GM18511 (cell line): ENCODE results near the gene CACNA2D3.

Source experiments
- ATAC-seq: cut with Tn5 transposase; IDR thresholded peaks from one replicate; pipeline ENCODE4 v1.9.1; 2021; ENCODE audit warnings: mild to moderate bottlenecking, moderate library complexity; ENCODE audit not compliant: unreplicated experiment

CACNA2D3 gene

DNA sequence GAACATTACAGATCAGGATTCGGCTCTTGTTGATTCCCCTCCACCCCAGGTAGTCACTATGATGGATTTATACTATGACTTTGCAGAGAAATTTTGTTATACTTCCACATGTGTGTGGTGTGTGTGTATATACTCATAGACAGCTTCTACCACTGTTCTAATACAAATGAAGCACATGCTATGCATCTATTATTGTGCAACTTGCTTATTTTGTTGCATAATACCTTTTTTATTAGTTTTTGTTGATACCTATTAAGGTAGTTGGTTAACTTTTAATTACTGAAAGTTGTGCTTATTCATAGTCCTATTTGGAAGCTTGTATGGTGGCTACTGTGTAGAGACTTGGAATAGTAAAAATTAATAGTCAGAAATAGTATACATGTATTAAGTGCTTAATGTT lies 140.6 kb downstream of the CACNA2D3 start:
- no peak for ATAC-seq

DNA sequence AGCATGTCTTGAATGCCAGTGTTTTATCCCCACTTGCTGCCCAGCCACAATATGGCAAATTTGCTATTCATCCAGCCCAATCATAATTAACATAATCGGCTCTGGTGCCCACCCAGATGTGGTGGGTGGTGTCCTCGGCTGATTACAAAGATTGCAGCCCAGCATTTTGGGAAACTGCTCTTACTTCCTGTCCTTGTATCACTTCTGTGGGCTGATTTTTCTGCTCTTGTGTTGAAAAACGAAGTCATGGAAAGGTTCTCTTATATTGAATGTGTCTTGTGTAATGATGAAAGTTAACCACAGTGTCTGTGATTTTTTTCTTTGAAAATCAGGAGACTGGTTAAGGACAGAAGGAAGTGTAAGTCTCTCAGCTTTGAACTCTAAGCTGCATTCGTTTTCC lies 141.7 kb downstream of the CACNA2D3 start:
- ATAC-seq = no peak

DNA sequence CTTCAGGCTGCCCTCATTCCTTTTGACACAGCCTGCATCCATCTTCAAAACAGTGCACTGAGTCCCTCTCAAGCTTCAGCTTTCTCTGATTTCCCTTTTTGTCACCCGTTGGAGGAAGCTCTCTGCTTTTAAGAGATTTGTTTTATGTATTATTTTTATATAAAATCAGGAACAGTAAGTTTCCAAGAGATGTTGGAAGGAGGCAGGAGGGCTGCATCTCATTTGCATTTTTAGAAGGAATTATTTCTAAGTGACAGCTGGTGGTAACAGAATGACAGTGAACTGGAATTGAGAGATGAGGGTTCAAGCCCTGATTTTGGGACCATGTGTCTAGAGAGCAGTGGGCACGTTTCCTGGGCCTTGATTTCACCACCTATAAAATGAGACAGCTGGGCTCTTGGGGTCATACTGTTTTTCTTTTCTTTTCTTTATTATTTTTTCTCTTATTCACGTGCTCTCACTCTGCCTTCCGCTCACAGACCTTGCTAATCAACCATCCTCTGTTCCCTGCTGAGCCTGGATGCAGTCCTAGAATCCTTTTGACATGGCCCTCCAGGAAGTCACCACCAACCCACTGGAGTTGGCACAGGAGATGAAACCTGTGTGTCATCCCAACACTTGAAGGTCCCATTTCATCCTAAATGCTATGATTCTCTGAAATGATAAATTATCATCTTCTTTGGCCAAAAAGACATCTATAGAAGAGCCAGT lies 148.6 kb downstream of the CACNA2D3 start:
- no peak for ATAC-seq

DNA sequence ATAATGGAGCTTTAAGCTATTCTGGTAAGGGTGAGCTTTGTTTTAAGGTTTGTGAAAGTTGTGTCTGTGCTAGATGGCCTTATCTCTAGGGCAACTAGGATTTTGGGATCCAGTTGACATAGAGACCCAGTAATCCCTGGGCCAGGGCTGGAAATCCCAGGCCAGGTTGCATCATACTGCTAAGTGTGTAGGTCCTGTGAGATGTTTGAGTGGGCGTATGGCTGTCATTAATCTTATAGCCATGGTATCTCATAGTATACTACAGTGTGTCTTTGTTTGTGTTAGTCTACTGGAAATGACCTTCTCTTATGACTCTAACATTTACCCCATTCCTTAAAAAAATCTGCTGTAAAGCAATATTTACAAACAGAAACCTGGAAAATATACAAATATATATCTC lies 151.4 kb downstream of the CACNA2D3 start:
- no peak for ATAC-seq

DNA sequence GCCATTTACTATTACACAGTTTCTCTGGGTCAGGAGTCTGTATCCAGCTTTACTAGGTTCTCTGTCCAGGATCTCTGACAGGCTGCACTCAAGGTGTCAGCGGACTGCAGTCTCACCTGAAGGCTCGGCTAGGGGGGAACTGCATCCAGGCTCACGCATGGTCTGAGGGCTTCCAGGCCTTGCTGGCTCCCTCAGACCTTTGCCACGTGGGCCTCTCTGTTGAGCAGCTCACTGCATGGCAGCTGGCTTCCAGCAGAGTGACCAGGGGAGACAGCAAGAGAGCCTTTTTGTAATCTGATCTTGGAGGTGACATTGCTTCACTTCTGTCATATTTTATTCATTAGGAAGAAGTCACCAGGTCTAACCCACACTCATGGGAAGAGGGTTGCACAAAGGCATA lies 152.3 kb downstream of the CACNA2D3 start:
- no peak for ATAC-seq

DNA sequence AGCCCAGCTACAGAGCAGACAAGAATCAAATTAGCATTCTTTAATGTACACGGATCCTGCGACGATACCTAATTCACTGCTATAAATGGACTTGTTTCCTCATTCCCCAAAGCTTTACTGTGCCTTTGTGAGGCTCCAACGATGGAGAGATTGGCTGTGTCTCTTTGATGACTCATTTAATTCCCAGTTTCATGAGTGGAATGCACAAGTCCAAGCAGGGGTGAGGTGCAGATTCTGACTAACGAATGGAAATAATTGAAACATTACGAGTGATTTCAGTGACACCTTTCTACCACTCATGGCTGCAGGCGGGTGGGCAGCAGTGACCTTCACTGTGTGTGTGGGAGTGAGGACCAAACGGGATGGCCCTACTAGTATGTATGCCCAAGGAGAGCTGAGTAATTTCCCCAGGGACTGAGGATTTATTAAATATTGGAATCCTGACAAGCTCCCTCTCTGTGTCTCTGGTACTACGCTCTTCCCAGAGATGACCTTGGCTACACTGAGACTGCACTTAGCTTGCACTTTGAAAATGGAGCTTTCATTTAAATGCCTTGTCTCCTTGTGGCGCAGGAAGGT lies 156.7 kb downstream of the CACNA2D3 start:
- no peak for ATAC-seq

DNA sequence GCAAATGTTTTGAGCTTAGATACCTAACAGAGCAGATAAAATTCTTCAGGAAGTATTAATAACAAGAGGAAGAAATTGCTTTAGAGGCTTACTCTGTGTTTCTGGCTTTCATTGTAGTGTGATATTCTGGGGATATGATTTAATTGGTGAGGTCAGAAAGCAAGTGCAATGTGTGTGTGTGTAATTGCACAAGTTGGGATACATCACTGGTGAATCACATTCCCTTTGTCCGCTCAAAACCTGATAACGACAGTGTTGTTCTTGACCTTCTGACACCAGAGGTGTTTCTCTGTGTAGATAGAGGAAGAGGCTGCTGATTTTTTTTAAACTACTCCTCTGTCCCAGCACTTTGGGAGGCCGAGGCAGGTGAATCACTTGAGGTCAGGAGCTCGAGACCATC lies 161.1 kb downstream of the CACNA2D3 start:
- ATAC-seq = no peak

DNA sequence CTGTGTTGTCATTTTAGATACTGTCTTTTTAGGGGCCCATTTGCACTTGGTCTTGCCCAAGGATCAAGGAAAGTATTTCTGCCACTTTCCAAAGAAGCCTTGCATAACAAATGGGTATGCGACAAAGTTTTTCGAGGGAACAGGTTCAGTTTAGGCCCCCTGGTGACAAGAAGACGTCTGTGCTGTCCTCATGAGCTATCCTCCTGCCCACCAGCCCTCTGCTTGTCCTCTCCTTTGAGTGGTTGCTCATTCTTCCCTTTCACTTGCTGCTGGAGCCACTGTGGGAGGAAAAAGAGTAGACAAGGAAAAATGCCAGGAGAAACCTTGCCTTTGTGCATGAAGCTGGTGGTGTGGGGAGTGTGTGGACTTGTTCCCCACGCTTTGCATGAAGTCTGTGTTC lies 171.9 kb downstream of the CACNA2D3 start:
- no peak for ATAC-seq

DNA sequence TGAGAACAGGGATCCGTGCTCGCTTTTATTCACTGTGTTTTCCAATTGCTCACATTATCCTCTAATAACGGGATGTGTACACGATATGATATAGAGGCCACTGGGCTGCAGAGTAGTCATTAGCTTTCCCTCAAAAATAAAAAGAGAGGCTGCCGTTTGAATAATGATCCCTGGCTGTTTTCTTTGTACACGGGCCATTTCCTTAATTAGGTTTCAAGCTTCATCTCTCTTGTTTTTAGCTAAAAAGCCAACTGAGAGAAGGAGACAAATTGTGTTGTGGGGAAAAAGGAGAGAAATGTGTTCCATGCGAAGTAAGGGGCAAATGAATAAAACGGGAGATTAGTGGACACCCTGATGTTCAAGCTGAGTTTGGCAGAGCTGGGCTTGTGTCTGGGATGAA lies 174.2 kb downstream of the CACNA2D3 start:
- ATAC-seq = no peak

DNA sequence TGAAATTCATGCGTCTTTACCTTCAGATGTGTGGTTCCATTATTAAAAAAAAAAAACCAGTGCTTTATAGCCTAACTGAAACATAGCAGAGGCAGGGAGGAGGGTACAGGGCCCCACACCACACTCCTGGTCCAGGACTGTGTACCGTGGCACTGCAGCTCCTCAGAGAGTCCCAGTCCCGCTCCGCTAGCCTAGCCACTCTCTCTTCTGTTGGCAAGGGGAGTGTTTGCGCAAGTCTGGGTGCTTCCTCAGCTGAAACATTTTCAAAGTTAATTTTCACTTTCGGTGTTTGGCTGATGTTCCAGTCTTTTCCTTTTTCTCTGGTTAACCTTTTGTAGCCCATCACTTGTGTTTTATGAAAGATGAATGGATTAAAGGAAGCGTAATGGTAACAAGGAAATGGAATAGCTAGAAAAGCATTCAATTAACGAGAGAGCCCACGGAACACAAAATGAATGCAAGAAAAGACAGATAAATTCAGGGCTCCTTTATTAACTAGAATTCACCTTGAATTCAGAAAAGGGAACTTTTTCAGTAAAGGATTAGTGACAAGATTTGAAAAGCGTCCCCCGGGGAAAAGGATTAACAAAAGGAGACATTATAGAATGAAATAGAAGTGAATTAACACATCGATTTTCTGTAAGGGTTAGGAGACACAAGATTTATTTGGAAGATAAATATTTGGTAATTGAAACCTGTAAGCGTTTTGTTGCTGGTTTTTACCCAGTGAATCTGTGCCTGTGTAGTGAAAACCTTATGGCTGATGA lies 177.0 kb downstream of the CACNA2D3 start:
- ATAC-seq = no peak

DNA sequence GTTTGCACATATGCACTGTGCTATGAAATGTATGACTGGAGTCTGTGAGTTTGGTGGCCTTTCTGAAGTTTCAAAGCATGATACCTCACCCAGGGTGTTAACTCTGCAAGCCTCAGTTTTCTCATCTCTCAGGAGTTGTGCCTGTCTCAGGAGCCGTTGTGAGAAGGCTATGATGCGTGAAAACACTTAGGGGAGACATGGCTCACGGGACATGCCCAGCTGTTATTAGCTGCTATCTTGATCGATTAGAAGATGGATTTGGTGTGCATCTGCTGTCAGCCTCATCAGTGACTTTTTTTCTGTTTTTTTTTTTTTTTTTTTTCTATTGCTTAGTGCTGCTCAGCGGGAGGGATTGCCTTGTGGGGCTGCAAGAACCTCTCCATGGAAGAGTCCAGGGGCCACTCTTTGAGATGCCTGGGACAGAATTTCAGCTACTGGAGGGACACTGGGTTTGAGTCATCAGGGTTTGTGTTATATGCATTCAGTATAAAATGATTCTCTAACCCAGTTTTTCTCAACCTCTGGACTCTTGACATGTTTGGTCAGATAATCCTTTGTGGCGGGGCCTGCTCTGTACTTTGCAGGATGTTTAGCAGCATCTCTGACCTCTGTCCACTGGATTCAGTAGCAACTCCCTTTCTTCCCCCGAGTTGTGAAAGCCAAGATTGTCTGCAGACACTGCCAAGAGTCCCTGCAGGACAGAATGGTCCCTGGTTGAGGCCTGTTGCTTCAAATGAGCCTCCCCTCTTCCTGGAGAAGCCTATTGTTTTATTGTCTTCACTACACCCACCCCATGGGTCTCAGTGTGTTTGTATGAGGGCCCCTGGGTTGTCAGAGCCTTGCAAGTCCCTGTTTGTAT lies 181.4 kb downstream of the CACNA2D3 start:
- no peak for ATAC-seq

DNA sequence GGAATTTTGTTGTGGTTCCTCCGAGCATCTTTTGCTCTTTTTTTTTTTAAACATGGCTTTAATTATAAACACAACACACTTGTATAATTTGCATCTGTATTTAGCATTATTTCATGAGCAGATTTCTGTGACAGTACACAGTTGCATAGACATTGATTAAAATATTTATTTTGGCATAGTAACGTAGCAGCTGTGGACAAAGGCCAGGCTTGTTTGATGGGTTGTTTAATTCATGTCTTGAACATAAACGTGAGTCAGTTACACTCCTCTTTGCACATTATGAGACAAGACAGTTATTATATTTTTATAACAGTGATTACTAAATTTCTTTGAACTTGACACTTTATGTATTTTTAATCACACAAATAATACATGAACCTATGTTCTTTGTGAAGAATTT lies 182.5 kb downstream of the CACNA2D3 start:
- ATAC-seq = no peak

DNA sequence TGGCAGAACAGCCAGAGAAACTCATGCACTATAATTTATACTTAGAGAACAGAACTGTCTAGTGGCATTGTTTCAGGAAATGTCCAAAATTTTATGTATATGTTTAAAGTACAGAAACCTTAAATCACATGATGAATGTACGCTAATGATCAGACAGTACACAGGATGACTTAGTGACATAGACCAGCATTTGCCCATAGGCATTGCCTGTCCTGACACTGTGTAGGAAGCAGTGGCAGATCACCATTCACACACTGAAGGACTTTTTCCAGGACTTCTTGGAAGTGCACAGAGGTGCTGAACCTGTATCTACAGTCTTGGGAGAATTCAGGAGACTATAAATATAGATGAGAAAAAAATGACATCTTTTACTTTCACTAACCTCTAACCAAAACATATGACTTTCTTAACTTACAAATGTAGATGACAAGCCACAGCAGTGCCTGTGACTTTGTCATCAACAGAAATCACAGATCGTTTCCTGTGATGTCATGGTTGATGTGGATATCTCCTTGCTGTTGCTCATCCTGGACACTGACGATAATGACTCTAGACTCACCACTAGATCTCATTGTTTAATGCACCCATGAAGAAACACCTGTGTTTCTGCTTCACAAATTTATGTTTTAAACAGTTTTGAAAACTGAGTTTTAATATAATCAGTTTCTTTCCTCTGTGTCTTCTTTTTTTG lies 183.2 kb downstream of the CACNA2D3 start:
- no peak for ATAC-seq

DNA sequence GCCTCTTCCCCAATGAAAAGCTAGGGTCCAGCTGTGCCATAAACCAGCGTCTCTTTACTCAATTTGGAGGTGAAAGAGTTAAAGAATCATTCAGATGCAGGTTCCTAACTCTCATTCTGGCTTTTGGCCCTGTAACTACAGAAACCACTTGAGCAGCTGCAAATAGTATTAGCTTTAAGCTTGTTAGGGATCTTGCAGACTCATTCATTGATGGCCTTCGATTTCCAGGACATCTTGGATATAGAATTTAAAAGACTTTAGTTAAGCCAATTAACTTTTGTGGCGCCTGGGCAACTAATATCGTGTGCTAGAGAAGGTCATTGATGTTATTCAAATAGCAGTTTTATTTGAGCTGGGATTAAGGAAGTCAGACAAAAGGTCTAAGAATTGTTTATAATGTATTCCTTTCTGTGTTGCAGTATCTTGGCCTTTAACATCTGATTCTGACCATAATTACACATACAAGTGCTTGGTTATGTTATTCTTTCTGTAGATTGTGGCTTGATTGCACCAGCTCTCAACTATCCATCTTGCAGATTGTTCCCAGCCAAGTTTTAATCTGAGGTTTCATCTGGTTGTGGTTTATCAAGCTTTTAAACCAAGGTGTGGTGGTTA lies 185.3 kb downstream of the CACNA2D3 start:
- no peak for ATAC-seq

DNA sequence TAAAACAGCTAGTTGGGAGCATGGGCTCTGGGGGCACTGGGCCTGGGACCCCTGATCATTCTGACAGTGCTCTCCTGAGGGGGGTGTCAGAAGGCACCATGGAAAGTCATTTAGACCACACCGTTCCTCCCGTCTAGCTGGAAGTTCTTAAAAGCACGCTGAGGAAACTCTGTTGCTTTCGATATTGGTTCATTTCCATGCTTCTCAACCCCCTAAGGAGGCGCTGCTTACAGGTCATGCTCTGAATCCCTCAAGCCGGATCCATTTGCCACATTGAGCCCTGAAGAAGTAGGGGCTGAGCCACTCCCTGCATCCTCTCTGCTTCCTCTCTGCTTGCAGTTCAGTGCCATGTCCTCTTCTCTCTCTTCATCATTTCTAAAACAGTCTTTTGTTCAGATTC lies 187.2 kb downstream of the CACNA2D3 start:
- ATAC-seq = no peak

DNA sequence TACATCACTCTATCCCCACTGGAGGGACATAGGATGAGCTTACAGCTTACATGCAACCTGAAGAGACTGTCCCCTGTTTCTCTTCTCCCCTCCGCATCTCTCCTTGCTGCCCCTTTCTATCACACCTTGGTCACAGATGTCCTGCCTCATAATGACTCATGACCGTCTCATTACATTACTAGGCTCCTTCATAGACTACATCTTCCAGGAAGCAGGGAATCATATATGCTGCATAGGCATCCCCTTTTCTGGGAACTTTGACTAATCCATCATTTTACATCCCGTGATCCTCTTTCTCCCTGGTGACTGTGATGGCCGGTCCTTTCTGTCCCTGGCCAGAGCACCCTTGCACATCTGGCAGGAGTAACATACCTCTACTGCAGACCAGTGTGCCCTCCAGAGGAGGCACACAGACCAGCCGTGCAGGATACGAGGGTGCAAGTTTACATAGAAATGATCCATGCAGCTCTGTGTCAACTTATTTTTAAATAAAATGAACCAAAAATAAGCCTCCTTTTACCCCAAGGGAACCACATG lies 188.9 kb downstream of the CACNA2D3 start:
- ATAC-seq = no peak

DNA sequence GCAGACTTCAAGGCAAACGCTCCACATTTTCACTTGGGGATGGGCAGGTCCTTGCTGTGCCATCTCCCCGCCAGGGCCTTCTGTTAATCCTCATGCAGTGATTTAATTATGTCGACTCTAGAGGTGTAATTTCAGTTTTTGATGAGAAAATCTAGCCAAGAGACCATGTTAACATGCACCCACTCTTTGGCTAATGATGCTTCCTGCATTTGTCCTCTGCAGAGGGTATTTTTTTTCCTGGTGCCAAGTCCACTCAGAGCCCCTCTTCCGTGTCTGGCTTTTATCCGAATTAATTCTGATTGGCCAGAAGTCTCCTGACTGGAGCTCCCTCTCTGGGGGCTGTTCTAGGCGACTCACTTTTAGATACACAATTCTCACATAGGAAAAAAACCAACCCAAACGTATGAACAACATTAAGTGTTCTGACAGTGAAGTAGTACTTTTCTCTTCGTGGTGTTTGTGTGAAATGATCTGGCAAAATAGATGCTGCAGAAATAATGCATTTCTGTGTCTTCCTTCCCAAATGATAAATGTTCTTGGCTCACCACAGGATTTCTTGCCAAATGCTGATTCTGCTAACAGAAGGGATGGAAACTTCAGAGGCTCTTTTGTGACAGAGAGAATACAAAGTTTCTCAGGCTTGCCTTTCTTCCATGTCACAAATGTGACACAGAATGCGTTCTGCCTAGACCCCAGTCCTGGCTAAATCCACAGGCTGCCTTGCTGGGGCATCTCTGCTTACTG lies 190.0 kb downstream of the CACNA2D3 start:
- ATAC-seq = no peak

DNA sequence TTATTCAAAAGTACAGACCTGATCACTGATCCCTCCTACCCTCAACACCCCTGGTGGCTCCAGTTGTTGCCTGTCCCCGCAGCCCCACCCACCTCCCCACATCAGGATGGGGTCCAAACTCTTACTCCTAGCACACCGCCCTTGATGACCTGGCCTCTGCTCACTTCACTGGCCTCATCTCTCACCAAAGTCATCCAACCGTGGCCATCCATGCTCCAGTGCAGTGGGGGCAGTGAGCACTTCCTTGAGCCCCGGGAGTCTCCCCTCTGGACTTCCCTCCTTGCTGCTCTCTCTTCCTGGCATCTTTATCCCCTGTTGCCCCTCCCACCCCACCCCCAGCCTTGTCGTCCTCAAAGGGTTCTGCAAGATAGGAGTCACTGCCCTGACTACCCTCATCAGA lies 191.1 kb downstream of the CACNA2D3 start:
- no peak for ATAC-seq

DNA sequence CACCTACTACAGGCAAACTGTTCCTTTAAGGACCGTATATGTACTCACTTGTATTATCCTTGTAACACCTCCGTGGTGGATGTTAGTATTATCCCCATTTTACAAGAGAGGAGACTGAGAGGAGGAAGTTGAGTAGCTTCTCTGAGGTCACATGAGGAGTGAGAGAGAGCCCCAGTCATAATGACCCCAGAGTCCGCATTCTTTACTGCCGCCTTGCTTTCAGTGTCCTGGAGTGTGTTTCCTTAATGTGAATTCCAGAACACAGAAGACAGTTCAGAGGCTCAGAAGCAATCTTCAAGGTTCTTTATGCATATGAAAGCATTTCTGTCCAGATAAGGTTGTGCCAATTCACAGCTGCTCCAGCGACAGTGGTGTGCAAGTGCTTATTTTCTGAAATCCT lies 199.2 kb downstream of the CACNA2D3 start:
- ATAC-seq = no peak
